SU-DHL-6 (cell line): ENCODE results near the gene RAB20.

Source experiments
- EZH2phosphoT487 ChIP-seq: fragments of 200-600 bp; sonication (generic), shearing (Covaris generic); conservative IDR thresholded peaks from 2 replicates; pipeline ENCODE4 v1.6.1; 2018; ENCODE audit warnings: mild to moderate bottlenecking, antibody characterized with exemption, low read length, moderate library complexity, mixed read lengths
- TF ChIP-seq, protein P1 (sequence below): fragments of 200-600 bp; sonication (generic); IDR thresholded peaks from one replicate; pipeline ENCODE4 v1.5.1; 2017; ENCODE audit warnings: antibody characterized with exemption, mild to moderate bottlenecking, low read length, moderate library complexity; ENCODE audit not compliant: insufficient read depth, poor library complexity, severe bottlenecking

DNA sequence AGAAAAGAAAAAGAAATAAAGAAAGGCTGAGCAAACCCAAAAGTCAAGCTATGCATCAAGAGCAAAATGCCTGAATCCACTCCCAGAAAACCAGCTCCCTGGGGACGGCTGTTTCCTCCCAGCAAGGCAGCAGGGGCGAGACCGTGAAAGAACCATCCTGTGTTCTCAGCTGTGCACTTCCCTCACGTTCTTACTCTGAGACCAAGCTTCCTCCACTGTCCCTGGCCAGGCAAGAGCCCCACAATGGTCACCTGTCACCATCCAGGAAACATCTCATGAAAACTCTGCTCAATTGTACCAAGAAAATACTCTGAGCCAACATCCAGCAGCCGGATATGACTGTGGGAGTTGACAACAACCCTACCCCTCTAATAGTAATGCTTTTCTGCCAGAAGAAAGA, 22.9 kb downstream of the RAB20 start:
- TF ChIP-seq, protein P1, sequence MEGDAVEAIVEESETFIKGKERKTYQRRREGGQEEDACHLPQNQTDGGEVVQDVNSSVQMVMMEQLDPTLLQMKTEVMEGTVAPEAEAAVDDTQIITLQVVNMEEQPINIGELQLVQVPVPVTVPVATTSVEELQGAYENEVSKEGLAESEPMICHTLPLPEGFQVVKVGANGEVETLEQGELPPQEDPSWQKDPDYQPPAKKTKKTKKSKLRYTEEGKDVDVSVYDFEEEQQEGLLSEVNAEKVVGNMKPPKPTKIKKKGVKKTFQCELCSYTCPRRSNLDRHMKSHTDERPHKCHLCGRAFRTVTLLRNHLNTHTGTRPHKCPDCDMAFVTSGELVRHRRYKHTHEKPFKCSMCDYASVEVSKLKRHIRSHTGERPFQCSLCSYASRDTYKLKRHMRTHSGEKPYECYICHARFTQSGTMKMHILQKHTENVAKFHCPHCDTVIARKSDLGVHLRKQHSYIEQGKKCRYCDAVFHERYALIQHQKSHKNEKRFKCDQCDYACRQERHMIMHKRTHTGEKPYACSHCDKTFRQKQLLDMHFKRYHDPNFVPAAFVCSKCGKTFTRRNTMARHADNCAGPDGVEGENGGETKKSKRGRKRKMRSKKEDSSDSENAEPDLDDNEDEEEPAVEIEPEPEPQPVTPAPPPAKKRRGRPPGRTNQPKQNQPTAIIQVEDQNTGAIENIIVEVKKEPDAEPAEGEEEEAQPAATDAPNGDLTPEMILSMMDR: no peak
- TF ChIP-seq EZH2phosphoT487: no peak
